Bronchial epithelial cell (primary cell): ENCODE results near the gene CPSF6. TPM values are rescaled to one million over a fixed set of nuclear protein-coding genes. Genes with fewer than 3 reads are reported as not detected.

Experiments
- DNase-seq: peaks from one replicate; pipeline ENCODE4 v3.0.0-alpha.2; 2010; ENCODE audit warnings: low read depth
- FAIRE-seq: peaks from 2 replicates; lab custom pipeline; 2011; peaks lifted over from hg19 to GRCh38; lab: Jason Lieb, UNC
- H3K27me3 ChIP-seq: 2 replicates; pipeline ENCODE4 v1.5.1; 2011; ENCODE audit warnings: low read length; ENCODE audit not compliant: control insufficient read depth, insufficient read depth
- H3K36me3 ChIP-seq: 2 replicates; pipeline ENCODE4 v1.5.1; 2011; ENCODE audit warnings: low read length; ENCODE audit not compliant: control insufficient read depth, insufficient read depth
- H3K4me3 ChIP-seq: 2 replicates; pipeline ENCODE4 v1.5.1; 2011; ENCODE audit warnings: mild to moderate bottlenecking, low read depth, low read length, control low read depth
- CTCF ChIP-seq: IDR thresholded peaks from 2 replicates; pipeline ENCODE4 v1.5.1; 2011; ENCODE audit warnings: mild to moderate bottlenecking, moderate library complexity, low read length, control low read depth, inconsistent platforms; ENCODE audit not compliant: insufficient read depth, severe bottlenecking
- total RNA-seq: library from RNA; depleted of rRNA; stranded (reverse); fragments of >200 nt; gene quantifications from 2 replicates; pipeline ENCODE4 v1.2.1, GENCODE V29; 2014

The CPSF6 gene
- total RNA-seq, 1 donor from 2014 or later: 17.9 TPM

DNA sequence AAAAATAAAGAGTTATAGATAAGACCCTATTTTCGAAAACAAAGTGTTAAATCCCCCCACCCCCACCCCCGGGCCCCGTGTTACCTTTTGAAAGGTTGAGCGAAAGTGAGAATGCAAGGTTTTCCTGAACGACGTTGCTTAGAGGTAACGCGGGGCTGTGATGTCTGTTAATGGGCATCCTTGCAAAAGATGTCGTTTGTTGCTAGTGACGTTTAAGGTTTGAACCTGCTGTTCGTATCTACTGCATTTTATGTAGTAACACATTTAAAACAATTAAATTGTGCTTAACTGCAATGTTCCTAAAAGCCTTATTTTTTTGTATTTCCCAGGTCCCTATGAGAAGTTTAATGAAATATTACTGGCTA is 1.2 kb downstream of the CPSF6 start:
- FAIRE-seq (no peak), DNase-seq (peak; percentile 19)
- Histone ChIP-seq H3K27me3 (no peaks in the 10 kb centered on the region), H3K4me3 (peak overlapping the region; percentile 76), H3K36me3 (no peaks in the 10 kb centered on the region)
- TF ChIP-seq CTCF: no peak

DNA sequence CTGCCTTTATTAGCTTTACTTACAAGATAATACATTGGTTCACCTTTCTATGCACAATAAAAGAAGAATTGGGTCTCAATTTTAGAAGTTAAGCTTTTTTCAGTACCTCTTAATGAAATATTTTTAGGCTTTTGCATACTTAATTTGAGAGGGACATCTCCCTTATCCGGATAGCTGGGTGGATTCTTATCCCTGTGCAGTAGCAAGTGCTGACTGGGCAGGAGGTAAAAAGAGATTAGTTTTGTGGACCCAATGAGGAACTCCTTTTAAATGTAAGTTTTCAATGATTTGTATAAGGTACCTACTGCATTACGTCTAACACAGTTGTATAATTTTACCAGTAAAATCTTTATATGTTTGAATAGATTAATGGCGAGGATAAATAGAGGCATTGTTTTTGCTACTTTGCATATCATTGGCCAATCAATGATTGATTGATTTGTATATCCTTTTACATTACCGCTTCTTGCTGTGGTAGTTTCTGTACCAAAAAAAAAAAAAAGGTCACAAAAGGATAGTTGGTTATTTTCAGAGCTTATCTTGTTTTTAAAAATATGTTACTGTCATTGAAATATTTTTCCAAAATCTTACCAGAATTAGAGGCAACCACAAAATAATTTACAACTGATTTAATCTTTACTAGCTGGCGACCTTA is 2.2 kb downstream of the CPSF6 start:
- no peak for TF ChIP-seq CTCF
- Histone ChIP-seq H3K4me3 (peak overlapping the region; percentile 1), H3K27me3 (no peaks in the 10 kb centered on the region), H3K36me3 (no peaks in the 10 kb centered on the region)
- peak; percentile 8 for DNase-seq
- FAIRE-seq: no peak

DNA sequence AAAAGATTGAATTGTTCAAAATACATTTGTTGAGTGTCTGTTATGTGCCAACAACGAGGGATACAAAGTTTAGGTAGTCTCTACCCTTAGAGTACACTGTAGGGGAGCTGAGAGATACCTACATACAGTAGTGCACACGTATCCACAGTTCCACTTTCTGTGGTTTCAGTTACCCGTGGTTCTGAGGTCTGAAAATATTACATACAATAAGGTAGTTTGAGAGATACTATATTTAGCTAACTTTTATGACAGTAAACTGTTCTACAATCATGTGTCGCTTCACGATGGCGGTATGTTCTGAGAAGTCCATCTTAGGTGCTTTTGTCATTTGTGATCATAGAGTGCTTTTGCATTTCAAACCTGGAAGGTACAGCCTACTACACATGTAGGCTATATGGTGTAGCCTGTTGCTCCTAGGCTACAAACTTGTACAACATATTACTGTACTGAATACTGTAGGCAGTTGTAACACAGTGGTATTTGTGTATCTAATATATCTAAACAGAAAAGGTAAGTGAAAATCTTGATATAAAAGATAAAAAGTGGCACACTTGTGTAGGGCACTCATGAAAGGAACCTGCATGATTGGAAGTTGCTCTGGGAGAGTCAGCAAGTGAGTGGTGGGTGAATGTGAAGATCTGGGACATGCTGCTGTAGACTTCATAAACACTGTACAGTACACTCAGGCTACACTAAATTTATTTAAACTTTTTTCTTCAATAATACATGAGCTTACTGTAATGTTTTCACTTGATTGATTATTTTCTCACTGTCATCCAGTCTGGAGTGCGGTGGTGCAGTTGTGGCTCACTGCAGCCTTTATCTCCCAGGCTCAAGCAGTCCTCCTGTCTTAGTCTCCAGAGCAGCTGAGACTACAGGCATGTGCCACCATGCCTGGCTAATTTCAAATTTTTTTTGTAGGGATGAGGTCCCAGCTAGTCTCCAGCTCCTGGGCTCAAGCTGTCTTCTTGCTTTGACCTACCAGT is 4.0 kb downstream of the CPSF6 start:
- H3K27me3 ChIP-seq: no peaks in the 10 kb centered on the region
- no peak for DNase-seq
- TF ChIP-seq CTCF: no peak
- H3K4me3 ChIP-seq: no peak overlapping the region
- no peaks in the 10 kb centered on the region for H3K36me3 ChIP-seq
- no peak for FAIRE-seq

DNA sequence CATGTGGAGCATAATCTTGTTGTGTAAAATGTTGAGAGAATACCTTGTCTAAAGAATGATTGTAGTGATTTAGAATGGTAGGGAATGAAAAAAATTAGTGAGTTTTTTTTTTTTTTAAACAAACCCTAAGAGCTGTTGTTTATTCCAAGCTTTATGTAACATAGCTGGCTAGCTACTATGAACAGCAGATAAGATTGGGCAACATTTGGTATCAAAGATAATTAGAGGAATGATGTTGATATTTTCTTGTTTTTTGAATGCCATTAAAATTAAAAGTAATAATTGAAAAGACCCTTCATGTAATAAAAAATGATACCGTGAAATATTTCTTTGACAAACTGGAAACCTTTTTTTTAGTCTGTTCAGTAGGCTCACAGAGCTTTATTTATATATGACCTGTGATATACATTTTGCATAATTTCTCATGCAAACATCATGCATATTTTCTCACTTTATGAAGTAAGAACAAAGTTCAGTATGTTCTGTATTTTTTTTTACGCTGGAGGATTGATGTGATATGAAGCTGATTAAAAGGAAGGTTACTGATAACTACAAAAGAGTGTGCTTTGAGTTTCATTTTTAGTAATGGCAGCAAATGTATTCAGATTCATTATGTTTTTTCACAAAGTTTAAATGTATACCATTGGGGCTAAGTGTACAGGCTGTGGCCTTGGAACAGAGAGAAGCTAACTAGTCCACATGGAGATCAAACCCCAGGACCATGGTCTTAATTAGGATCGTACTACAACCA is 8.1 kb downstream of the CPSF6 start:
- no peaks in the 10 kb centered on the region for H3K27me3 ChIP-seq
- DNase-seq: no peak
- H3K36me3 ChIP-seq: no peaks in the 10 kb centered on the region
- TF ChIP-seq CTCF: no peak
- H3K4me3 ChIP-seq: no peak overlapping the region
- FAIRE-seq: no peak

GRCh38 chr12:69252033-69252432 is 12.7 kb downstream of the CPSF6 start:
- no peak overlapping the region for H3K4me3 ChIP-seq
- H3K36me3 ChIP-seq: peaks cover 1% of the 10 kb centered on the region
- H3K27me3 ChIP-seq: no peaks in the 10 kb centered on the region
- FAIRE-seq: no peak
- no peak for DNase-seq
- no peak for TF ChIP-seq CTCF
